Osteocyte (in vitro differentiated cells): Measurements from ENCODE around the gene SNRPA. TPM values are rescaled to one million over a fixed set of nuclear protein-coding genes. Genes with fewer than 3 reads are reported as not detected.

Source experiments
- DNase-seq: peaks from one replicate; pipeline ENCODE4 v3.0.0; 2021; ENCODE audit warnings: mixed read lengths; ENCODE audit not compliant: unreplicated experiment; ENCODE audit errors: extremely low spot score
- H3K27ac Mint-ChIP-seq: one replicate; pipeline ENCODE4 v1.8.0; 2021; ENCODE audit warnings: mild to moderate bottlenecking, mixed read lengths; ENCODE audit not compliant: unreplicated experiment
- H3K27me3 Mint-ChIP-seq: one replicate; pipeline ENCODE4 v1.8.0; 2021; ENCODE audit warnings: mixed read lengths; ENCODE audit not compliant: unreplicated experiment
- H3K36me3 Mint-ChIP-seq: one replicate; pipeline ENCODE4 v1.8.0; 2021; ENCODE audit warnings: mixed read lengths; ENCODE audit not compliant: unreplicated experiment
- H3K4me1 Mint-ChIP-seq: one replicate; pipeline ENCODE4 v1.8.0; 2021; ENCODE audit warnings: mixed read lengths; ENCODE audit not compliant: unreplicated experiment
- H3K4me3 Mint-ChIP-seq: one replicate; pipeline ENCODE4 v1.8.0; 2021; ENCODE audit warnings: mild to moderate bottlenecking, moderate library complexity, mixed read lengths; ENCODE audit not compliant: unreplicated experiment
- H3K9me3 Mint-ChIP-seq: one replicate; pipeline ENCODE4 v1.8.0; 2021; ENCODE audit warnings: mixed read lengths; ENCODE audit not compliant: unreplicated experiment
- total RNA-seq: library from RNA; stranded (reverse); gene quantifications from 2 replicates; pipeline ENCODE4 v1.2.1, GENCODE V29; 2021
- TF ChIP-seq, protein P1 (sequence below): fragments of 200-600 bp; sonication (generic); IDR thresholded peaks from 2 replicates; pipeline ENCODE4 v1.5.0; 2021; ENCODE audit warnings: antibody characterized with exemption, mild to moderate bottlenecking, moderate library complexity

Gene SNRPA
- total RNA-seq, 1 donor from 2014 or later: 53.2 TPM

- Mint-ChIP-seq H3K4me1 (peaks cover 56% of the 10 kb centered on the region), H3K36me3 (peaks cover 2% of the 10 kb centered on the region), H3K9me3 (no peaks in the 10 kb centered on the region), H3K27me3 (peaks cover 7% of the 10 kb centered on the region), H3K4me3 (no peak overlapping the region), H3K27ac (peak overlapping the region; percentile 87)
- TF ChIP-seq, protein P1, sequence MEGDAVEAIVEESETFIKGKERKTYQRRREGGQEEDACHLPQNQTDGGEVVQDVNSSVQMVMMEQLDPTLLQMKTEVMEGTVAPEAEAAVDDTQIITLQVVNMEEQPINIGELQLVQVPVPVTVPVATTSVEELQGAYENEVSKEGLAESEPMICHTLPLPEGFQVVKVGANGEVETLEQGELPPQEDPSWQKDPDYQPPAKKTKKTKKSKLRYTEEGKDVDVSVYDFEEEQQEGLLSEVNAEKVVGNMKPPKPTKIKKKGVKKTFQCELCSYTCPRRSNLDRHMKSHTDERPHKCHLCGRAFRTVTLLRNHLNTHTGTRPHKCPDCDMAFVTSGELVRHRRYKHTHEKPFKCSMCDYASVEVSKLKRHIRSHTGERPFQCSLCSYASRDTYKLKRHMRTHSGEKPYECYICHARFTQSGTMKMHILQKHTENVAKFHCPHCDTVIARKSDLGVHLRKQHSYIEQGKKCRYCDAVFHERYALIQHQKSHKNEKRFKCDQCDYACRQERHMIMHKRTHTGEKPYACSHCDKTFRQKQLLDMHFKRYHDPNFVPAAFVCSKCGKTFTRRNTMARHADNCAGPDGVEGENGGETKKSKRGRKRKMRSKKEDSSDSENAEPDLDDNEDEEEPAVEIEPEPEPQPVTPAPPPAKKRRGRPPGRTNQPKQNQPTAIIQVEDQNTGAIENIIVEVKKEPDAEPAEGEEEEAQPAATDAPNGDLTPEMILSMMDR: no peak
- no peak for DNase-seq
Observed at GRCh38 chr19:40813182-40813581, 62.2 kb downstream of the SNRPA start.

Other genes starting within 250 kb of the SNRPA start
- gene SHKBP1, start 174.3 kb upstream of the SNRPA start, total RNA-seq: 53.3 and 53.8 TPM in 2 replicates
- 85.9 and 93.6 TPM in 2 replicates for gene LTBP4, start 149.8 kb upstream of the SNRPA start, total RNA-seq
- 63.2 and 67.1 TPM in 2 replicates for gene NUMBL, start 60.6 kb upstream of the SNRPA start, total RNA-seq
- gene COQ8B, start 34.3 kb upstream of the SNRPA start, total RNA-seq: 33.8 and 42.0 TPM in 2 replicates
- 10.9 and 12.0 TPM in 2 replicates for gene ITPKC, start 34.1 kb upstream of the SNRPA start, total RNA-seq
- gene ACTMAP, start 726 bp upstream of the SNRPA start, total RNA-seq: 14.6 and 17.0 TPM in 2 replicates
- gene MIA, start 24.3 kb downstream of the SNRPA start, total RNA-seq: 2.0 TPM in 1 of 2 replicates, not detected in the other
- gene RAB4B, start 27.0 kb downstream of the SNRPA start, total RNA-seq: 19.7 and 20.4 TPM in 2 replicates
- gene EGLN2, start 48.0 kb downstream of the SNRPA start, total RNA-seq: 94.3 and 104 TPM in 2 replicates
- not detected in 2 replicates for gene CYP2A6, start 99.2 kb downstream of the SNRPA start, total RNA-seq
- not detected in 2 replicates for gene CYP2A7, start 131.0 kb downstream of the SNRPA start, total RNA-seq
- not detected in 2 replicates for gene CYP2B6, start 240.1 kb downstream of the SNRPA start, total RNA-seq